Spleen (tissue), 7 donors: ENCODE data around the gene DHFR2.

Experiments
- CTCF ChIP-seq, 11 experiments: fragments of 200-600 bp in 7 of 11; fragments of 450-650 bp in 4 of 11; sonication (generic) in 4 of 11; IDR thresholded peaks in 8 of 11; conservative IDR thresholded peaks in 3 of 11; 1 replicate in 7 of 11; 2 replicates in 4 of 11; pipeline versions ENCODE4 v1.4.0 to v1.8.0; 2016 to 2021; ENCODE audit warnings: antibody characterized with exemption in 11 of 11, inconsistent platforms in 4 of 11, mild to moderate bottlenecking in 1 of 11
- POLR2A ChIP-seq, 3 donors: fragments of 450-650 bp; IDR thresholded peaks; one replicate each; pipeline ENCODE4 v1.5.1; 2017; ENCODE audit warnings: antibody characterized with exemption in 3 of 3, mild to moderate bottlenecking in 1 of 3
- POLR2AphosphoS5 ChIP-seq, 3 donors: sonication (generic); formaldehyde crosslinking; IDR thresholded peaks; one replicate each; pipeline ENCODE4 v1.5.1; 2017; ENCODE audit warnings: antibody characterized with exemption in 3 of 3
- donor health status: DM: no; HTN: no; CAD: no; lungs with moderate emphysema.
- donor health status: DM: no; HTN: no; CAD: no.
- donor health status: DM: no; HTN: no; CAD: no.

- TF ChIP-seq CTCF (IDR thresholded peaks at IDR 0.05 in 8 of 11, conservative IDR thresholded peaks at IDR 0.05 in 3 of 11), result no peak
- TF ChIP-seq POLR2AphosphoS5 (IDR thresholded peaks at IDR 0.05), result no peak
- TF ChIP-seq POLR2A (IDR thresholded peaks at IDR 0.05), result no peak
Measured at GRCh38 chr3:94110854-94111253, 48.1 kb upstream of the DHFR2 start.
